Neural crest cell (in vitro differentiated cells): ENCODE data around the gene PER3. TPM values are rescaled to one million over a fixed set of nuclear protein-coding genes. Genes with fewer than 3 reads are reported as not detected.

Experiments used
- DNase-seq: peaks from one replicate; pipeline ENCODE4 v3.0.0; 2021; ENCODE audit warnings: low read depth, mixed read lengths, low spot score
- H3K27ac Mint-ChIP-seq: one replicate; pipeline ENCODE4 v1.8.0; 2021; ENCODE audit warnings: mild to moderate bottlenecking, mixed read lengths; ENCODE audit not compliant: unreplicated experiment
- H3K27me3 Mint-ChIP-seq: 2 replicates; pipeline ENCODE4 v1.8.0; 2021; ENCODE audit warnings: low read depth, mild to moderate bottlenecking, mixed read lengths
- H3K36me3 Mint-ChIP-seq: 2 replicates; pipeline ENCODE4 v1.8.0; 2021; ENCODE audit warnings: low read depth, mild to moderate bottlenecking, mixed read lengths
- H3K4me1 Mint-ChIP-seq: 2 replicates; pipeline ENCODE4 v1.8.0; 2021; ENCODE audit warnings: mixed read lengths
- H3K4me3 Mint-ChIP-seq: one replicate; pipeline ENCODE4 v1.8.0; 2021; ENCODE audit warnings: mild to moderate bottlenecking, mixed read lengths
- H3K9me3 Mint-ChIP-seq: 2 replicates; pipeline ENCODE4 v1.8.0; 2021; ENCODE audit warnings: mixed read lengths
- CTCF ChIP-seq: fragments of 200-600 bp; sonication (generic); conservative IDR thresholded peaks from 2 replicates; pipeline ENCODE4 v1.5.0; 2021; ENCODE audit warnings: antibody characterized with exemption, mild to moderate bottlenecking
- total RNA-seq: library from RNA; stranded (reverse); gene quantifications from 2 replicates; pipeline ENCODE4 v1.2.1, GENCODE V29; 2021

Gene PER3
- total RNA-seq, 1 donor from 2014 or later = 5.3 TPM

GRCh38 chr1:7893529-7894180 is 109.6 kb downstream of the PER3 start:
- H3K4me1 Mint-ChIP-seq = no peaks in the 10 kb centered on the region
- peaks cover 5% of the 10 kb centered on the region for H3K27me3 Mint-ChIP-seq
- no peak overlapping the region for H3K27ac Mint-ChIP-seq
- no peak for TF ChIP-seq CTCF
- DNase-seq = no peak
- no peaks in the 10 kb centered on the region for H3K36me3 Mint-ChIP-seq
- no peak overlapping the region for H3K4me3 Mint-ChIP-seq
- H3K9me3 Mint-ChIP-seq = no peaks in the 10 kb centered on the region

Other genes starting within 250 kb of the PER3 start
- 63.9 and 64.4 TPM in 2 replicates for gene VAMP3, start 13.0 kb upstream of the PER3 start, total RNA-seq
- not detected in 2 replicates for gene UTS2, start 68.8 kb downstream of the PER3 start, total RNA-seq
- gene TNFRSF9, start 156.5 kb downstream of the PER3 start, total RNA-seq = 0.23 and 0.28 TPM in 2 replicates
- 383 and 386 TPM in 2 replicates for gene PARK7, start 177.4 kb downstream of the PER3 start, total RNA-seq
- 23.3 and 24.0 TPM in 2 replicates for gene ERRFI1, start 242.0 kb downstream of the PER3 start, total RNA-seq